ENCODE measurements around the gene PKN2.

Gene PKN2

DNA sequence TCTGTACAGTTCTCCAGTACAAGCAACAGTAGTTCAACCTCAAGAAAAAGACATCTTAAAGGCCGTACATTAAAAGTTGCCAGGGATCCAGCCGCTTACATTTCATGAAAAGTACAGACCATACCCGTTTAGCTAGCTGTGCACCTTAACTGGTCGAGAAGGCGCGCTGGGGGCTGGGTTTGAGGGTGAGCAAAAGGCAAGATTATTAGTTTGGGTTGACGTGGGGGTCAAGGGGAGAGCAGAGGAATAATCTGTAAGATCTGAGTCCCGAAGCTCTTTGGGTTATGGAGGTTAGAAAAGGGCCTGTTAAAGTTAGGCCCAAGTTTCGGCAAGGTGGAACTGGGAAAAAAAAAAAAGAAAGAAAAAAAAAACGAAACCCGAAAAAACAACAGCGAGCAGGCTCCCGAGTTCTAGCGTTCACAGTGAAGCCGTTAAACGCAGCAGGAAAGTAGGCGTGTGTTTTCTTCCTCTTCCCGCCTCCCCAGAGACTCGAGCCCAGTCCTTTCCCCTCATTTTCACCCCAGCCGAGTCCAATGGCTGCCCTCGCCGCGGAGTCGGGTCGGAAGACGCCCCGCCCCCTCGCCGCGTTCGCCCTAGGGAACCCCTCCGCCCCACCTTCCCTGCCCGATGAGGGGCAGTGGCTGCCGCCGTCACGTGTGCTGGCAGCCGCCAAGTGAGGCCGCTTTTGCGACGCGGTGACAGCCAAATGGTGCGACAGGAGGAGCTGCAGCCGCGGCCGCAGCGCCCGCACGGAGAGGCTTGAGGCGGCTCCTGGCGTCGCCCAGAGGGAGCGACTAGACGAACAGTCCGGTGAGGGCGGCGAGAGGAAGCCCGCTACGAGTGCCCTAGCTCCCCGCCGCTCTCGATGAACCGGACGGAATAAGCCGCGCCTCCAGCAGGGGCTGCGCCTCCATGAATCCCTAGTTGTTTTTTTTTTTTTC, at the start of gene PKN2:
Gene PKN2 (plus strand): TSS at position 733 of the 941 bp plus-strand sequence. CDS start 308 bp downstream, outside the sequence.
- FAIRE-seq = peak; percentile 99

DNA sequence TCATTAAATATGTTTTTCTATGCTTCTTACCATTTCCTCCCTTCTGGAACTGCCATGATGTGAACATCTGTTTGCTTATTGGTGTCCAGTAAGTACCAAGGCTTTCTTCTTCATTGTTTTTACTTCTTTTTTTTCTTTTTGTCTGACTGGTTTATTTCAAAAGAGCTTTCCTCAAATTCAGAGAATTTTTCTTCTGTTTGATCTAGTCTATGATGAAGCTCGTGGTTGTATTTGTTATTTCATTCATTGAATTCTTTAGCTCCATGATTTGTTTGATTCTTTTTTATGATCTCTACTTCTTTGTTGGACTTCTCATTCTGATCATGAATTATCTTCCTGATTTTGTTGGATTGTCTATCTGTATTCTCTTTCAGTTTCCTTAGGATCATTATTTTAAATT, 49.5 kb upstream of the PKN2 start:
- no peak for FAIRE-seq

DNA sequence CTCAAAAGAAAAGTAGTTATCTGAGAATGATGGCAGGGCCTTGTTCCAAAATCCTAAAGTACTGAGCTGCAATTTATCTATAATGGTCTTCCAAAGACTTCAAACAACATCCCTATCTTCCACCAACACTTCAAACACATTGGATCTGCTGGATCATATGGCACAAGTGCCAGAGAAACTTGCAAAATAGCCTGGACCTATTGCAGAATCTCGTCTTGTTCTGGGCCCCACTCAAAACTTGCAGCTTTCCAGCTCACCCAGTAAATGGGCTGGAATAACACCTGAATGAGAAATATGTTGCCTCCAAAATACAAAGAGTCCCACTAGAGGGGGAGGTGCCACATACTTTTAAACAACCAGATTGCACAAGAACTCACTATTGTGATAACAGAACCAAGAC, 44.0 kb upstream of the PKN2 start:
- FAIRE-seq = no peak

DNA sequence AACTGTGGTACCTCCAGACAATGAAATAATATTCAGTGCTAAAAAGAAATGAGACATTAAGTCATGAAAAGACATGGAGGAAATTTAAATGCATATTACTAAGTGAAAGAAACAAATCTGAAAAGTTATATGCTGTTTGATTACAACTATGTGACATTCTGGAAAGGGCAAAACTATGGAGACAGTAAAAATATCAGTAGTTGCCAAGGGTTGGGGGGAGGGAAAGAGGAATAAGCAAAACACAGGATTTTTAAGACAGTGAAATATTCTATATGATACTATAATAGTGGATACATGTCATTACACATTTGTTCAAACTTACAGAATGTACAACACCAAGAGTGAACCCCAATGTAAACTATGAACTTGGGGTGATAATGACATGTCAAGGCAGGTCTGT, 38.2 kb upstream of the PKN2 start:
- no peak for FAIRE-seq

DNA sequence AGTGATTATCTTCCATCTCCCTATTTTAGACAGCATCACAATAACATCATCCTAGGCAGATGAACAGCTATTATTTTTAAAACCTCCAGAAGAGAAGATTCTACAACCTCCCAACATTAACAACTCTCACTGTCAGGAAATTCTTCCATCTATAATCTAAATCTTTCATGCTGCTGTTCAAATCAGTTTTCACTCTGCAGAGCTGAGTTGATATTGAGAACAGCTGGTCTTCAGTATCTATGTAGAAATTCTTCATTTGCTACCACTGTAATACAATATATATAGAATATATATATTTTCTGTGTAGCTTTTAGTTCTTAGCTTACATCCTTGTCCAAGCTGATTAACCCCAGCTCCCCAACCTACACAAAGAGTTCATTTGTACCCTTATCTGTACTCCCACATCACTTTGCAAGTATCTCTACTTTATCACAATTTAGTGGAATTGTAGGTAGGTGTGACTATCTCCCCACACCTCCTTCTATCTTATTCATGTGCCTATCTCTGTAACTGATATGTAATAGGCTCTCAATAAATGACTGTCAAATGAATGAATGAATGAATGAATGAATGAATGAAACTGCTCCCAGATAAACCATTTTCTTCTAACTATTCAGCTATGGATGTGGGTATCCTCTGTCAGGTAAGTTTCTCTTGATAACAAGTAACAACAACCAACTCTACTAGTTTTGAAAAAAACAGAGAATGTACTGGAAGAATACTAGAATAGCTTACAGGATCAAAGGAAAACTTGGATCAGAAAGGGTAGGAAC, 37.4 kb upstream of the PKN2 start:
- FAIRE-seq = no peak

DNA sequence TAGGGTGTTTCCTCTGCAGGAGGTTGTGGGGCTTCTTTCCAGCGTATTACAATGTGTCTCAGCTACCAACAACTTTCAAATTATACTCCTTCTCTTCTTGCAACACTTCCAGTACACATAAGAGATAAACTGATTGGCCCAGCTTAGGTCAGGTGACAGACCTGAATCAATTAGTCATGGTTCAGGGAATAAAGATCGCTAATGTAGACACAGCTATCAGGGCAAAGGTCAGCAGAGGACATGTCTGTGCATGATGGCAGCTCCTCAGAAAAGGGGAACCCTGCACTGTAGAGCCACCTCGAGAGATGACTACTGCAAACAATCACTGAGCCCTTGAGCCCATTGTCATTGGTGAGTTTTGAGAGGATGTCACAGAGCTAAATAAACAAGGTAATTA, 36.8 kb upstream of the PKN2 start:
- FAIRE-seq = no peak

DNA sequence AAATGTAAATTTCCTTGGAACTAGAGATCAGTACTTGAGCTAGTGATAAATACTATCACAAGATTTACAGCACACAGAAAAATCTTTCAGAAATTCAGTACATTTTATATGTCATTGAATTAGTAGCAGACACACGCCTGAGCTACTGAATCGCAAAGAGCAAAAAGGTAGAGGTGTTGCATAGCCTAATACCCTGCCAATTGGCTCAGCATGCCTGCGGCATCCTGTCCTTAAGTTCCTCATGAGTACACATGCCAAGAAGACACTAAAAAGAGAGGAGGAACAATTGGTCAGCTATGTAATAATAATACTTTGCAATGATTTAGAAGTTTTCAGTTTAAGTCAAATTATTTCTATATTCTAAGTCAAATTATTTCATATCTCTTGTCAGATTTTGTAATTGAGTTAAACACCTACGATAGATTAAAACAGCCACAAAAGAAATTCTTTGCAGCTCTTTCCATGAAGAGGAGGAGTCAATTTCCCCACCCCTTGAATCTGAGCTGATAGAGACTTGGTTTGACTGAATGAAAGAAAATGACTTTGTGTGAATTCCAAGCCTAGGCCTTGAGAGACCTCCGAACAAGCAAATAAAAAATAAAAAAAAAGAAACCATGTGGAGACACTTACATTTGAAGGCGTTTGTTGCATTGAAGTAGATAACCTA, 36.2 kb upstream of the PKN2 start:
- no peak for FAIRE-seq

DNA sequence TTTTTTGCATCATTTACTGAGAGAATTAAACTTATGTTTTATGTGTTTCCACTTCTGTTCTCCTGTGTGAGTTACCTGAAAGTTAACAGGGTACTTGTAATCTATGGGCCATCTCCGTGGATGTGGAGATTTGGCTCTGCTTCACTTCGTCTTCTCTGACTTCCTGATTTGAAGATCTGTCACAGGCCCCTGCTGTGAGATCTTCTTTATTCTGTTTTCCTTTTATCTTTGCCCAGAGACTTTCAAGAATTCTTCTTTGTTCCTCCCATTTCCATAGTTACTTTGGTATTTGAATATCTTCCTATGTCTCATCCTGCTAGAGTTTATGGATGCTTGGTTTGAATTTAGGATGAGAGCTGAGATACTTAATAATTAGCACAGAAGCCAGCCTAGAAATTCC, 35.4 kb upstream of the PKN2 start:
- FAIRE-seq = no peak

DNA sequence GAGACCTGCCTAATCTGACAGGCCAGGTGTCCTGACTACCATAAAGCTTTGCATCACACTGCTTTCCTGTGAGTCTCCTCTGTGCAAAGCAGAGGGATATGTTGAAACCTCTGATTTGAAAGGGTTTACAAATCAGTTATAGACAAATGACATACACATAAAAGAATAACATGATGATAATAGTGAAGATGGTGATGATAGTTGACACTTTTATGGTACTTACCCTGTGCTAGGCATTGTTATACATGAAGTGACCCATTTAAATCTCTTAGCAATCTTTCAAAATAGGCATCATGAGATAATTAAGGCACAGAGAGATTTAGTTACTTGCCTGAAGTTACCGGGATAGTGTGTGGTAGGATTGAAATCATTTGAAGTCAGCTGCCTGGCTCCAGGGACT, 34.1 kb upstream of the PKN2 start:
- no peak for FAIRE-seq

DNA sequence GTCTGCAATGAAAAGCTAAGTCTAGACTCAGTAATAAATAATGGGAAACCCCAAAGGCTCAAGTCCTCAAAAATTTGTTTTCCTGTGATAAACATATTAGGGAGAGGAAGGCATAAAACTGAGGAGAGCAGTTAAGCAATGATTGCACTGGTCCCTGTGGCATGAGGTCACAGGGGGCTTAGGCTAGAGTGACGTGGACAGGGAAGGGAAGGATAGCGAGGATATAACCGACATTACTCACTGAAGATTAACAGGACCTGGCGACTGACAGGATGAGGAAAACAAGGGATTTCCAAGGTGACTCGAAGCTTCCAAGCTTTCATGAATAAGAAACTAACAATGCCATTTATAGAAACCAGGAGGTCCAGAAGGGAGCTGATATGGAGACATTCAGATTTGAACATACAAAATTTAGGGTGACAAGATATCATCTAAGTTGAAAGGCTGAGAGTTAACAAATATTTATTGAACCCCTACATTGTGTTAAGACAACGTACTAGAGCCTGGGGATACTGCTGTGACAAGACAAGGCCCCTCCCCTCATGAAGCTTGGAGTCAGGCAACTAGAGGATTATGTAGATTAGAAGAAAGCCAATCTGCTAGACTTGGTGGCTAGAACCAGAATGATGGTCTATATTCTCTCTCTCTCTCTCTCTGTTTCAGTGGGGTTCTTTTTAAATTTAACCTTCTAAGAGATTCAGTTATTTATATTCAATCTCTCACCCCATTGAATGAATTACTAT, 33.2 kb upstream of the PKN2 start:
- no peak for FAIRE-seq

DNA sequence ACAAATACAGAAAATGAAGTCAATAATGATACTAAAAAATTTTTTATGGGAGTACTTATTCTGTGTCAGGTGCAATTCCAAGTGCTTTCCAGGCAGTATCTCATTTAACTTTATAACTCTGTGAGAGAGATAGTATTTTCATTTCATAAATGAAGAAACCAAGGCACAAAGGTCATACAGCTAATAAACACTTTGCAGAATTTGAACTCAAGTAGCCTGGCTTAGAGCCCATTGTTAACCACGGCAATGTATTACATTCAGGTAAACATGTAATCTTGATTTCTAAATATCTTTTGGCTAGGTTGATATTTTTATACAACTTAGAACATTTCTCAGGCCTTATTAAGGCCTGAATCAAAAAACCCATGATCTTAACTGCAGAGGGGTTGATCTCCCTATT, 28.9 kb upstream of the PKN2 start:
- FAIRE-seq = no peak

DNA sequence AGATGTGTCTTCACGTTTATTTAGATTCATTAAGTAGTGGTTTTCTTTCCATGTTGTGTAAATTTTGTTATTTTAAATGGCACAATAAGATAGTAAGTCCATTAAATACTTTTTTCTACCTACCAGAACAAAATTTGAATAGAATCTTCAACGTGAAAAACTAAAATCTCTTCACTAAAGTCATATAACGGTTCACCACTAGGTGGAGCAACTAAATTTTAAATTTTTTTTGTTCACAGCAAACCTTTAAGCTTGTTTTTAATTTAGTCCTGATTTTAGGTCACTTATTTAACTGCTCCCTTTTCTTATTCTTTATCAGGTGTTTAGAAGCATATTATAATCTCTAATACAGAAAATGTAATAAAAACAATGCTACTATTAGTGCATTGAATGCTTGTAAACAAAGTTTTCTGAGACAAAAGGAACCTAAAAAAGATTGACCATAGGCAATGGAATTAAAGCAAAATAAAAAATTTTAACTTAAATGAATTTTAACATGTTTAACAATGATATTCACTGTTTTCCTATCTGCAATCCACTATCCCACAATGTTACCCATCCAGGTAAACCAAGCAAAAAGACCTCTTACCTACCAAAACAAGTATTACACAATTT, 28.3 kb upstream of the PKN2 start:
- FAIRE-seq = peak; percentile 96

DNA sequence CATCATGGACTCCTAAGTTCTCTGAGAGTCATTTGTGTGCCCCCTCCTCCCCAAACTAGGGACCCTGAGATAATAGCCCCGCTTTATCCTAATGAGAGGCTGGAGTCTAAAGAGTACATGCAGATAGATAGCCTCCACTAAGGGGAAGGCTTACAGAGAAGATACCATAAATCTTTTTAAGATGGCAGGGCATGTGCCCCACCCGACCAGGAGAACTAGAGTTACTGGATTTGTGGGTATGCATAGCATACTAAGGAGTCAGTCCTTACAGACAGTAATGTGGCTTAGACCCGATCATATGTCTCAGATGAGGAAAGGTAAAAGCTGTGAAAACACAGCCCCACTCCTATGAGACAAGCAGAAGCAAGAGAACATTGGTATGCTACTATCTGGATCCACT, 25.7 kb upstream of the PKN2 start:
- FAIRE-seq = no peak

DNA sequence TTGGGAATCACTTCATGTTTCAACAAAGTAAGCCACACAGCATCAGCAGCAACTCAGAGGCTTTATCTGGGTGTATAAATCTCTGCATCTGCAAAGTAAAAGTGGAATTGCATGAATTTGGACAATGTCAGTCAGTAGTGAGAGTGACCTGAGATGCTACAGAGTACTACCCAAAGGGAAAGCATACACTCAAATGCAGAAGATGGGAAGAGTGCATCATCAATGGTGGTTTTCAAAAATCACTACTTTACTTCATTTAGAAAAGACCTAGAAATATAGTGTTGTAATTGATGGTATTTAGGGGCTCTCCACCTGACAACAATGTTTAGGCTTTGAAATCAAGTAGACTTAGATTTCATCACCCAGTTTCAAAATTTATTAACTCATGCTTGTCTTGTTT, 24.5 kb upstream of the PKN2 start:
- FAIRE-seq = no peak

DNA sequence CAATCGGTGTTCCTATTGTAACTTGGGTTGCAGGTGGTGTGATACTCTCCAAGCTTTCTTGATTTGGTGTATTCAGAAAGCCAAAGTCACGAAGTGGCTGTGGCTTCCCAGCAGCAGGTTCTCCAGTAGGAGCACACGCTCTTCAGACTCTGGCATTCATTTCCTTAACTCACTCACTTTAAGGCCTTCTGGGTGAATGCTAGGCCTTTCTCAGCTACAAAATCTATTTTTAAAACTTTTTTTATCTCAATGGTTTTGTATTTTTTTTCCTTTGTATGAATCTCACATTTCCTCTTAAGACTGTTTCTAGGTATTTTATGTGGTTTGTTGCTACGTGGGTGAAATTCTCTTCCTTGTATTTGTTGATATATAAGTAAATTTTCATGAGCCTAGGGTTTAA, 22.9 kb upstream of the PKN2 start:
- FAIRE-seq = no peak

DNA sequence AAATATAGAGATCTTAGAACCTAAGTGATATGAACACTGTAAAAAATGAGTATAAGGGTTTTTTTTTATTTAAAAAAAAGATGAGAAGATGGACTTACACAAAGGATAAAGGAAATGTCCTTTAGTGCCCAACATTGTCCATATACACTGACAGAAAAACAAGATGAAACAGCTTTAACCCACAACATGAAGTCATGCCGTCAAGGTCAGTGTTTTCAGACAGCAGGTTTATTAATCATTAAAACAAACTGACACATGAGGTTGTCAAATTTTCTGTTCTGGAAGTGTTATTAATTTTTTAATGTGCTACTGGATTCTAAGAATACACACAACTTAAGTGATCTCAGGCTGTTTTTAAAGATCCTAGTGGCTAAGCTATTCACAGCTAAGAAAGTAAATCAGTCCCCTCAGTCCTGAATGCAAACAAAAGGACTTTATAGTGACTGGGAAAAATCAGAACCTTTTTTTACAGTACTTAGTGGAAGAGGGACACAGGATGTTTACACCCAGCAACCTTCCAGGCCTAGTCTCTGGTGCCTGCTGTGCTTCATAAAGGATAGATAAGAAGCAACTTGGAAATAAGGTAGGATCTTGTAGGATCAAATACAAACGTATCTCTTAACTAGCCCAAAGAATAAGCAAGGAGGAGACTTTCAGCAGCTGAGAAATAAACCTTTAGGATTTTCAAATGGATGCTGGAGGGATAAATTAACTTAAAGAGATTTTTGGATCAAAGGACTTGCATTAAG, 21.9 kb upstream of the PKN2 start:
- FAIRE-seq = no peak

DNA sequence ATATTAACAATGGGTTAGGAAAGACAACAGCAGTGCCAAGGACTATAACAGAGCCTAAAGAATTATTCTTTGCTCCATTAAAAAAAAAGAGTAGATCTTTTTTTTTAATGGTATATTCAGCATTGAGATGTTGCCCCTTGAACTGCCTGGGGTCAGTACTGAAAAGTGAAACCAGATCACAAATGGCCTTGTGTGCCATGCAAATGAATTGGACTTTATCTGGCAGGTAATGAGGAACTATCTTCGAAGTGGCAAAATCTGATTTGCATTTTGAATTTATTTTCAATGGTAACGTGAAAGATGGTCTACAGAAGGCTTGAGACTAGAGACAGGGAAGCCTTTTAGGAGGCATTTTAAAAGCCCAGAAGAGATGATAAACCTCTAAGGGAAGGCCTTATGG, 21.4 kb upstream of the PKN2 start:
- FAIRE-seq = no peak

DNA sequence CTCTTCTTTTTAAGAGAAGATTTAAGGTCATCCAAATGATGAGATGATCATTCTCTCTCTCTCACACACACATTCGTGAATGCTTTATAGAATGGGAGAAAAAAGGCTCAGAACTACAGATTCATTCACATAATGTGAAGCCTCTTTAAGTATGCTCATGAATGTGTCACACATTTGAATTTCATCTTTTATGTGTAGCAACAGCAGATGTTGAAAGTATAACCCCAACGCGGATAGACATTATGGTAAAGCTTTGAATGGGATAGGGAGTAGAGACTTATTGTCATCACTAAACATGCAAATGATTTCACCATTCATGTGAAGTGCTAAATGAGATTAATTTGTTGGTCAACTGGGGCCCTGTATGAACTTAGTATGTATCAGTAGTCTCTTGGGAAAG, 15.7 kb upstream of the PKN2 start:
- FAIRE-seq = no peak

DNA sequence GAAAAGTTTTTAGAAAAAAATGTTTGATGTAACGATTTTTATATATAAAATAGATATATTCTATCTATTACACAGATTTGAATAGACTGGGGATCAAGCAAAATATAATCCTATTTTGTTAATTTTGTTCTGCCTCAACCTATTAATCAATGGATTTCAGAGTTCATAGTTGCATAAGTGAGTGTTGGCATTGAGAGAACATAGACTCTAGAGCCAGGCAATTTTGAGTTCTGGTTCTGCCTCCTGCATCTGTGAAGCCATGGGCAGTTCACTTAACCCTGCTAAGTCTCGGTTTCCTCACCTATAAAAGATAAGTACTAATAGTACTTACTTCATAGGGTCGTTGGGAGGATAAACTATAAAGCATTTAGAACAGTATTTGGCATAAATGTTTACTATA, 13.6 kb upstream of the PKN2 start:
- FAIRE-seq = no peak

DNA sequence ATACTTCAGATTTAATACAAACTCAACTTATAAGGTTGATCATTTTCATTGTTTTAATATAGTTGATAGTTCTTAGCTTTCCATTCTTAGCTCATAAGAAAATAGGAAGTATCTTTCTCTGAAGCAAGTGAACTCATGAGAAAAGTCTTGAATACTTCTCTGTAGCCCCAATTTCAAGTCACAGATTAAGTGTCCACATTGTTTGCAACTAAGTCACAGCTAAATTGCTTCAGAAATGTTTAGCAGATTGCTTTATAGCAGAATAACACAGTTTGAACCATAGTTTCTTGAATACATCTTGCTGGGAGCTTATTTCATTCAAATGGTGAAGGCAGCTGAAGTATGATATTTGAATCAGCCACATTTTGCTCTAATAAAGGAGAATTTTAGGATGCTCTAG, 10.6 kb upstream of the PKN2 start:
- no peak for FAIRE-seq

DNA sequence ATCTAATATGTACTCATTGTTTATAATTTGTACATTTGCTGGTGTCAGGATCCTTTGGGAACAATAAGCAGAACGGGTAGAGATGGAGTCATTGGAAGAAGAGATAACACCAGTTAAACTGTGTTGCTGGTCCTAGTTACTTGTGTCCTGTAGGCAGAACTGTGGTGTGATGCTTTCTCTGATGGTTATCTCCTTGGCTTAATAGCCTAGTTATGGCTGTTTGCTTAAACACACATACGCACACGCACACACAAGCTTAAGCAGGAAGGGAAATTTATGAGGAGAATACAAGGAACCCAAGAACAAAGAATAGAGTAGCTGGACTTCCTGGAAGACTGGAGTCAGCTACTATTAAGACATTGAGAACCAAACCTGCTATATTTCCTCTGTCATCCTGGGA, 5.7 kb upstream of the PKN2 start:
- no peak for FAIRE-seq

DNA sequence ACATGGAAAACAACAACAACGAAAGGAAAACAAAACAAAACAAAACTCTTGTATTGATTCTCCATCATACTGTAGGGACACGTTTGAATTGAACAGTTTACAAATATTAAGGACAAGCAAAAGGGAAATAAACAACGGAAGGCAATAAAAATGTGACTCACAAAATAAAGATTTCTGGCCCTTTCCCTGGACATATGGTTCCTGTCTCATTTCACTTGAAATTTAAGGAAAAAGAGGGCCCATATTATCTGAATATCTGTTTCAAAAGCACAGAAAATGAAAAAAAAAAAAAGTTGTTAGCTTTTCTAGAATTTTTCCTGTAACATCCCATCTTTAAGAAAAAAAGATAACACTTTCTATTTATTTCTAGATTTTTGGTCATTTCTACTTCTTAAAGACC, 3.6 kb upstream of the PKN2 start:
- FAIRE-seq = peak; percentile 67
